ENCODE results near the gene RPS6KA1. TPM values are rescaled to one million over a fixed set of nuclear protein-coding genes. Genes with fewer than 3 reads are reported as not detected.

RPS6KA1 gene
- total and polyA plus RNA-seq, 2 of the 4 experiments (the other 2 are of a cell fraction), result 3.6 to 6.3 TPM

GRCh38 chr1:26557008-26557407, 27.4 kb downstream of the RPS6KA1 start:
- WGBS, 2 experiments (ENCODE audit: extremely low coverage in 2 of 2, insufficient read length in 1 of 2), result 93% methylated on average over 3 of the region's 14 CpGs; no CpG with 5 or more reads in 1 of the 2 experiments
- no peaks in the 10 kb centered on the region; the same call in 1 of the 2 replicates for H3K9me1 ChIP-seq (ENCODE audit: insufficient read depth, low read length)
- no peak overlapping the region for H2BK15ac ChIP-seq (ENCODE audit: low read depth, low read length)
- H2BK120ac ChIP-seq (ENCODE audit: low read depth, low read length), result no peak overlapping the region
- no peak overlapping the region for H3K14ac ChIP-seq (replicated peaks; ENCODE audit: low read depth, low read length)
- dilution Hi-C loops (cut with HindIII; ENCODE audit: low sequenced_read_pairs, unreplicated experiment) (no loop called here), in situ Hi-C loops (cut with MboI; ENCODE audit: low sequenced_read_pairs) (no loop called here), intact Hi-C loops (cut with micrococcal nuclease) (no loop called here)
- H3K4me3 ChIP-seq (ENCODE audit: insufficient read depth, low read depth, low read length), result no peak overlapping the region
- BruUV-seq (replicated peaks), result no TSS peak
- no peaks in the 10 kb centered on the region for H4K20me1 ChIP-seq (ENCODE audit: insufficient read depth, low read length)
- H3K4me1 ChIP-seq (ENCODE audit: control insufficient read depth, insufficient read depth, low read length), result no peaks in the 10 kb centered on the region
- H4K5ac ChIP-seq (ENCODE audit: low read depth, low read length), result no peak overlapping the region
- CTCF ChIA-PET, result no interaction called here
- H3K4ac ChIP-seq (ENCODE audit: low read depth, low read length), result no peak overlapping the region
- no peak overlapping the region for H3K27ac ChIP-seq (ENCODE audit: insufficient read depth, low read length)
- H3K9ac ChIP-seq (ENCODE audit: low read depth, low read length), result no peak overlapping the region
- TF ChIP-seq CTCF (conservative IDR thresholded peaks at IDR 0.05; ENCODE audit: low read depth, low read length), result no peak
- no peak for TF ChIP-seq RAD21 (IDR thresholded peaks at IDR 0.05; ENCODE audit: low read length)
- TF ChIP-seq RCOR1 (IDR thresholded peaks at IDR 0.05; ENCODE audit: insufficient replicate concordance, low read length), result no peak
- H2BK5ac ChIP-seq (ENCODE audit: low read depth, low read length, poor library complexity, severe bottlenecking), result no peak overlapping the region
- no peaks in the 10 kb centered on the region for H3K79me1 ChIP-seq (ENCODE audit: low read depth in 1 of 2, low read length in 2 of 2)
- ATAC-seq (ENCODE audit: low read depth) (no peak), DNase-seq (no peak)
- H3K9me3 ChIP-seq (ENCODE audit: control insufficient read depth, insufficient read depth, low read length), result no peaks in the 10 kb centered on the region
- H3K36me3 ChIP-seq (ENCODE audit: control insufficient read depth, insufficient read depth, low read length), result no peaks in the 10 kb centered on the region
- no peak overlapping the region for H3K18ac ChIP-seq (ENCODE audit: low read depth, low read length)
- no peak overlapping the region for H2BK20ac ChIP-seq (ENCODE audit: low read depth, low read length)
- no peak overlapping the region for H2AFZ ChIP-seq (replicated peaks; ENCODE audit: low read length, poor library complexity)
- H4K8ac ChIP-seq (ENCODE audit: low read depth in 2 of 2, low read length in 2 of 2), result no peak overlapping the region
- no peak overlapping the region for H2AK9ac ChIP-seq (replicated peaks; ENCODE audit: low read depth, low read length, poor library complexity)
- no peak overlapping the region for H4K91ac ChIP-seq (ENCODE audit: insufficient read depth, low read depth, low read length)
- no peak overlapping the region for H2AK5ac ChIP-seq (ENCODE audit: low read depth, low read length)
- H3K23ac ChIP-seq (ENCODE audit: low read depth, low read length), result no peak overlapping the region
- H3K56ac ChIP-seq (ENCODE audit: extremely low read depth, insufficient read depth, low read length), result no peak overlapping the region
- POLR2A ChIA-PET (ENCODE audit: unreplicated experiment), result no interaction called here
- no peaks in the 10 kb centered on the region for H3K27me3 ChIP-seq (ENCODE audit: control insufficient read depth, insufficient read depth, low read length)
- no peak overlapping the region for H3K4me2 ChIP-seq (ENCODE audit: low read depth, low read length)
